HepG2 (cell line): ENCODE results near the gene FUT3. TPM values are rescaled to one million over a fixed set of nuclear protein-coding genes. Genes with fewer than 3 reads are reported as not detected.

Source experiments
- ATF3 ChIP-seq: sonication (generic); formaldehyde crosslinking; IDR thresholded peaks from 2 replicates; pipeline ENCODE4 v1.4.0; 2020; ENCODE audit warnings: missing genetic modification reagents
- EZH2 ChIP-seq: conservative IDR thresholded peaks from 2 replicates; pipeline ENCODE4 v1.6.1; 2012; ENCODE audit warnings: mild to moderate bottlenecking, low read depth, low read length, moderate library complexity
- HNRNPLL ChIP-seq: fragments of 200-400 bp; formaldehyde crosslinking; IDR thresholded peaks from 2 replicates; pipeline ENCODE4 v1.6.1; 2017; ENCODE audit warnings: mild to moderate bottlenecking, low read depth, low read length; ENCODE audit not compliant: poor library complexity, severe bottlenecking
- IRF2 ChIP-seq: IDR thresholded peaks from 2 replicates; pipeline ENCODE4 v1.6.1; 2018; ENCODE audit warnings: missing genetic modification reagents, missing compliant biosample characterization
- MAF1 ChIP-seq: sonication (generic); formaldehyde crosslinking; IDR thresholded peaks from 2 replicates; pipeline ENCODE4 v1.5.0; 2020; ENCODE audit warnings: missing genetic modification reagents, borderline replicate concordance
- MBD4 ChIP-seq: IDR thresholded peaks from 2 replicates; pipeline ENCODE4 v1.6.1; 2012; ENCODE audit warnings: low read length, inconsistent platforms, borderline replicate concordance
- MIER2 ChIP-seq: IDR thresholded peaks from 2 replicates; pipeline ENCODE4 v1.6.1; 2016; ENCODE audit warnings: missing biosample characterization, missing genetic modification reagents
- MIXL1 ChIP-seq: IDR thresholded peaks from 2 replicates; pipeline ENCODE4 v1.6.1; 2016
- PRMT3 ChIP-seq: sonication (generic); formaldehyde crosslinking; IDR thresholded peaks from 2 replicates; pipeline ENCODE4 v1.8.1; 2022; ENCODE audit warnings: low read depth, mild to moderate bottlenecking, moderate library complexity, missing genetic modification reagents, borderline replicate concordance
- RAD51 ChIP-seq: fragments of 450-650 bp; IDR thresholded peaks from 2 replicates; pipeline ENCODE4 v1.6.1; 2016; ENCODE audit warnings: borderline replicate concordance
- SKIL ChIP-seq: sonication (generic); formaldehyde crosslinking; IDR thresholded peaks from 2 replicates; pipeline ENCODE4 v1.8.0; 2022; ENCODE audit warnings: missing genetic modification reagents, mild to moderate bottlenecking, moderate library complexity, borderline replicate concordance
- SMC3 ChIP-seq: IDR thresholded peaks from 2 replicates; pipeline ENCODE4 v1.6.1; 2011; ENCODE audit warnings: low read length, improper control_type of control experiment
- SP5 ChIP-seq: IDR thresholded peaks from 2 replicates; pipeline ENCODE4 v1.6.1; 2016; ENCODE audit warnings: low read depth, borderline replicate concordance
- ZNF234 ChIP-seq: sonication (generic); formaldehyde crosslinking; conservative IDR thresholded peaks from 2 replicates; pipeline ENCODE4 v1.5.1; 2020; ENCODE audit warnings: mild to moderate bottlenecking, missing genetic modification reagents
- ZNF275 ChIP-seq: sonication (generic); formaldehyde crosslinking; IDR thresholded peaks from 2 replicates; pipeline ENCODE4 v1.8.0; 2022; ENCODE audit warnings: missing genetic modification reagents, mild to moderate bottlenecking, inconsistent platforms, borderline replicate concordance
- ZNF3 ChIP-seq: IDR thresholded peaks from 2 replicates; pipeline ENCODE4 v1.7.0; 2017; ENCODE audit warnings: inconsistent platforms
- ZNF703 ChIP-seq: sonication (generic); formaldehyde crosslinking; IDR thresholded peaks from 2 replicates; pipeline ENCODE4 v1.5.1; 2020; ENCODE audit warnings: missing genetic modification reagents, mild to moderate bottlenecking, moderate library complexity, borderline replicate concordance
- ZNF768 ChIP-seq: sonication (generic); formaldehyde crosslinking; IDR thresholded peaks from 2 replicates; pipeline ENCODE4 v1.4.0; 2020; ENCODE audit warnings: missing genetic modification reagents
- ZXDC ChIP-seq: sonication (generic); formaldehyde crosslinking; IDR thresholded peaks from 2 replicates; pipeline ENCODE4 v1.5.0; 2020; ENCODE audit warnings: mild to moderate bottlenecking, missing genetic modification reagents
- polyA plus RNA-seq, 8 experiments: library from polyadenylated mRNA; depleted of rRNA in 3 of 8; stranded (reverse) in 7 of 8; unstranded in 1 of 8; fragments of >200 nt; fragmentation: Illumina TruSeq in 4 of 8; extraction: Trizol in 4 of 8; gene quantifications; 2 replicates each; pipeline versions ENCODE4 v1.2.1 to v1.2.3, GENCODE V29; 2011 to 2016; ENCODE audit warnings: low read depth in 4 of 8, missing spikeins in 1 of 8, mixed read lengths in 1 of 8; ENCODE audit not compliant: insufficient read depth in 1 of 8
- total RNA-seq, 5 experiments: library from RNA; depleted of rRNA; stranded (reverse); fragments of >200 nt; fragmentation: Illumina TruSeq; extraction: Trizol; gene quantifications; 2 replicates each; pipeline ENCODE4 v1.2.3, GENCODE V29; 2016; ENCODE audit warnings: low read depth in 1 of 5
- TF ChIP-seq, protein P1 (sequence below): sonication (generic); formaldehyde crosslinking; IDR thresholded peaks from 2 replicates; pipeline ENCODE4 v1.4.0; 2020; ENCODE audit warnings: missing genetic modification reagents, mild to moderate bottlenecking, borderline replicate concordance

Gene FUT3
- total and polyA plus RNA-seq, 2 of the 13 experiments (the other 11 are each of a cell fraction or from before 2014, with no cell fraction given) = 0.53 to 1.1 TPM

GRCh38 chr19:5838353-5839064 lies 12.7 kb downstream of the FUT3 start (continued):
- TF ChIP-seq EZH2 (no peak), ZNF234 (CRISPR knock-in tag) (no peak), MIER2 (CRISPR knock-in tag) (no peak), ZNF703 (CRISPR knock-in tag) (no peak), ZXDC (CRISPR knock-in tag) (no peak), HNRNPLL (no peak), ZNF768 (no peak; the same call in 1 of the 2 replicates), ATF3 (CRISPR knock-in tag) (no peak), ZNF3 (CRISPR knock-in tag) (no peak), PRMT3 (CRISPR knock-in tag) (no peak), IRF2 (no peak), SKIL (CRISPR knock-in tag) (no peak), SP5 (CRISPR knock-in tag) (no peak), MBD4 (no peak), MAF1 (CRISPR knock-in tag) (no peak), RAD51 (no peak), SMC3 (no peak), ZNF275 (CRISPR knock-in tag) (no peak), MIXL1 (CRISPR knock-in tag) (no peak)
- TF ChIP-seq, protein P1, sequence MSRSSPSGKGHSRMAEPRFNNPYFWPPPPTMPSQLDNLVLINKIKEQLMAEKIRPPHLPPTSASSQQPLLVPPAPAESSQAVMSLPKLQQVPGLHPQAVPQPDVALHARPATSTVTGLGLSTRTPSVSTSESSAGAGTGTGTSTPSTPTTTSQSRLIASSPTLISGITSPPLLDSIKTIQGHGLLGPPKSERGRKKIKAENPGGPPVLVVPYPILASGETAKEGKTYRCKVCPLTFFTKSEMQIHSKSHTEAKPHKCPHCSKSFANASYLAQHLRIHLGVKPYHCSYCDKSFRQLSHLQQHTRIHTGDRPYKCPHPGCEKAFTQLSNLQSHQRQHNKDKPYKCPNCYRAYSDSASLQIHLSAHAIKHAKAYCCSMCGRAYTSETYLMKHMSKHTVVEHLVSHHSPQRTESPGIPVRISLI (CRISPR knock-in tag) = no peak
